ENCODE results near the gene PRR22.
A peak's percentile ranks its signal among the peaks of the same experiment; 100 is the strongest.

PRR22 gene

GRCh38 chr19:5793188-5793587 lies 8.6 kb upstream of the PRR22 start:
- no peak for DNase-seq (ENCODE audit: low read depth)
- in situ Hi-C loops (cut with HindIII; ENCODE audit: low sequenced_read_pairs) = no loop called here
- no peak overlapping the region for H3K4me3 ChIP-seq (ENCODE audit: low read depth, low read length)
- no peak for TF ChIP-seq CTCF (IDR thresholded peaks at IDR 0.05; ENCODE audit: low read depth, low read length, missing control alignments)

- H3K4me3 ChIP-seq (ENCODE audit: low read depth, low read length) = no peak overlapping the region
- no peak for TF ChIP-seq CTCF (IDR thresholded peaks at IDR 0.05; ENCODE audit: low read depth, low read length, missing control alignments)
- in situ Hi-C loops (cut with HindIII; ENCODE audit: low sequenced_read_pairs) = no loop called here
- no peak for DNase-seq (ENCODE audit: low read depth)
Observed at GRCh38 chr19:5792224-5792623, 7.7 kb upstream of the PRR22 start.

- peak; percentile 97 for DNase-seq (ENCODE audit: low read depth)
- TF ChIP-seq CTCF (IDR thresholded peaks at IDR 0.05; ENCODE audit: low read depth, low read length, missing control alignments) = no peak
- H3K4me3 ChIP-seq (ENCODE audit: low read depth, low read length) = peak within 1 kb of the TSS; percentile 58
- in situ Hi-C loops (cut with HindIII; ENCODE audit: low sequenced_read_pairs) = no loop called here
Observed at GRCh38 chr19:5790559-5791520, 6.3 kb upstream of the PRR22 start, which contains the start of gene DUS3L. Gene DUS3L (minus strand): TSS chr19:5791163. CDS start chr19:5791141, 22 bp downstream.

GRCh38 chr19:5789886-5790558 lies 5.5 kb upstream of the PRR22 start:
- DNase-seq (ENCODE audit: low read depth) = no peak
- in situ Hi-C loops (cut with HindIII; ENCODE audit: low sequenced_read_pairs) = no loop called here
- peak overlapping the region; percentile 58 for H3K4me3 ChIP-seq (ENCODE audit: low read depth, low read length)
- TF ChIP-seq CTCF (IDR thresholded peaks at IDR 0.05; ENCODE audit: low read depth, low read length, missing control alignments) = no peak

- no peak for TF ChIP-seq CTCF (IDR thresholded peaks at IDR 0.05; ENCODE audit: low read depth, low read length, missing control alignments)
- no peak for DNase-seq (ENCODE audit: low read depth)
- in situ Hi-C loops (cut with HindIII; ENCODE audit: low sequenced_read_pairs) = no loop called here
- H3K4me3 ChIP-seq (ENCODE audit: low read depth, low read length) = no peak overlapping the region
Observed at GRCh38 chr19:5789351-5789761, 4.8 kb upstream of the PRR22 start.

- DNase-seq (ENCODE audit: low read depth) = no peak
- no peak for TF ChIP-seq CTCF (IDR thresholded peaks at IDR 0.05; ENCODE audit: low read depth, low read length, missing control alignments)
- in situ Hi-C loops (cut with HindIII; ENCODE audit: low sequenced_read_pairs) = no loop called here
Observed at GRCh38 chr19:5788422-5788821, 3.9 kb upstream of the PRR22 start.

More at GRCh38 chr19:5788422-5788821, 3.9 kb upstream of the PRR22 start:
- no peak overlapping the region for H3K4me3 ChIP-seq (ENCODE audit: low read depth, low read length)
